Tongue (tissue), 2 donors: ENCODE measurements around the gene RAD9B. TPM values are rescaled to one million over a fixed set of nuclear protein-coding genes. Genes with fewer than 3 reads are reported as not detected.

ENCODE experiments used
- small RNA-seq: library from RNA; depleted of rRNA; stranded (forward); fragments of <200 nt; gene quantifications from one replicate; pipeline ENCODE3, GENCODE V24; 2014; ENCODE audit warnings: low replicate concordance
- total RNA-seq: library from RNA; depleted of rRNA; stranded (reverse); fragments of >200 nt; gene quantifications from one replicate; pipeline ENCODE4 v1.2.3, GENCODE V29; 2014

The RAD9B gene
- total RNA-seq, 1 donor from 2014 or later, result 5.3 TPM

Small RNA genes within 50 kb of the gene (small RNA-seq; reads per million reads assigned to genes)
- not detected for gene RF00278

Other genes with a start within 250 kb of the RAD9B start
- 530 TPM for gene ATP2A2, start 221.1 kb upstream of the RAD9B start, total RNA-seq
- gene ANAPC7, start 98.6 kb upstream of the RAD9B start, total RNA-seq, result 71.3 TPM
- 133 TPM for gene ARPC3, start 52.0 kb upstream of the RAD9B start, total RNA-seq
- 23.7 TPM for gene GPN3, start 34.1 kb upstream of the RAD9B start, total RNA-seq
- 8.0 TPM for gene FAM216A, start 33.5 kb upstream of the RAD9B start, total RNA-seq
- 88.0 TPM for gene VPS29, start 220 bp upstream of the RAD9B start, total RNA-seq
- 28.3 TPM for gene PPTC7, start 81.0 kb downstream of the RAD9B start, total RNA-seq
- gene TCTN1, start 111.8 kb downstream of the RAD9B start, total RNA-seq, result 21.5 TPM
- gene HVCN1, start 186.8 kb downstream of the RAD9B start, total RNA-seq, result 8.4 TPM
- 140 TPM for gene PPP1CC, start 240.6 kb downstream of the RAD9B start, total RNA-seq